Smooth muscle cell (in vitro differentiated cells): ENCODE data around the gene PRR5. TPM values are rescaled to one million over a fixed set of nuclear protein-coding genes. Genes with fewer than 3 reads are reported as not detected.
"Not testable (repeated sequence)": the region's sequence is repeated elsewhere in the genome, so short reads cannot be mapped to it uniquely, and the experiment has no call there.

ENCODE experiments used
- DNase-seq: peaks from one replicate; lab custom pipeline; 2025; ENCODE audit not compliant: unreplicated experiment; lab: John Stamatoyannopoulos, UW
- H2AFZ ChIP-seq: fragments of 200-600 bp; sonication (generic); 2 replicates; pipeline ENCODE4 v1.6.0; 2016; ENCODE audit warnings: antibody characterized with exemption, low read depth, mild to moderate bottlenecking
- H3F3A ChIP-seq: fragments of 200-600 bp; sonication (generic); 2 replicates; pipeline ENCODE4 v1.6.0; 2017; ENCODE audit warnings: antibody characterized with exemption, low read depth
- H3K27ac ChIP-seq: fragments of 200-600 bp; sonication (generic); 2 replicates; pipeline ENCODE4 v1.5.1; 2016; ENCODE audit warnings: low read depth, mild to moderate bottlenecking
- H3K27me3 ChIP-seq: fragments of 200-600 bp; sonication (generic); 2 replicates; pipeline ENCODE4 v1.6.1; 2016; ENCODE audit warnings: low read depth, mild to moderate bottlenecking
- H3K36me3 ChIP-seq: fragments of 200-600 bp; sonication (generic); 2 replicates; pipeline ENCODE4 v1.5.1; 2016; ENCODE audit warnings: low read depth
- H3K4me1 ChIP-seq: fragments of 200-600 bp; sonication (generic); 2 replicates; pipeline ENCODE4 v1.5.1; 2016; ENCODE audit warnings: low read depth
- H3K4me2 ChIP-seq: fragments of 200-600 bp; sonication (generic); 2 replicates; pipeline ENCODE4 v1.6.0; 2016; ENCODE audit warnings: mild to moderate bottlenecking
- H3K4me3 ChIP-seq: fragments of 200-600 bp; sonication (generic); 2 replicates; pipeline ENCODE4 v1.5.1; 2016; ENCODE audit warnings: mild to moderate bottlenecking
- H3K79me2 ChIP-seq: fragments of 200-600 bp; sonication (generic); 2 replicates; pipeline ENCODE4 v1.6.0; 2016; ENCODE audit warnings: low read depth, mild to moderate bottlenecking
- H3K9ac ChIP-seq: fragments of 200-600 bp; sonication (generic); 2 replicates; pipeline ENCODE4 v1.6.0; 2016; ENCODE audit warnings: low read depth
- H3K9me3 ChIP-seq: fragments of 200-600 bp; sonication (generic); replicated peaks from 2 replicates; pipeline ENCODE4 v1.5.1; 2016; ENCODE audit warnings: low read depth
- H4K20me1 ChIP-seq: fragments of 200-600 bp; sonication (generic); 2 replicates; pipeline ENCODE4 v1.6.0; 2016; ENCODE audit warnings: low read depth
- WGBS: methylation state at CpG from one replicate; pipeline ENCODE4 v1.1.7; 2016; ENCODE audit warnings: low lambda C conversion rate; 5-methylcytosine and 5-hydroxymethylcytosine counted together
- polyA plus RNA-seq: library from polyadenylated mRNA; unstranded; fragments of >200 nt; fragmentation: Nextera tagmentation; extraction: Ambion mirVana; gene quantifications from 2 replicates; pipeline ENCODE4 v1.2.1, GENCODE V29; 2016
- total RNA-seq: library from RNA; depleted of rRNA; stranded (reverse); fragments of >200 nt; gene quantifications from 2 replicates; pipeline ENCODE4 v1.2.3, GENCODE V29; 2014
- TF ChIP-seq, protein P1 (sequence below): fragments of 200-600 bp; sonication (generic); IDR thresholded peaks from 2 replicates; pipeline ENCODE4 v1.5.1; 2017; ENCODE audit warnings: borderline replicate concordance, mild to moderate bottlenecking, antibody characterized with exemption; ENCODE audit not compliant: insufficient read depth, poor library complexity, severe bottlenecking

Gene PRR5, protein sequence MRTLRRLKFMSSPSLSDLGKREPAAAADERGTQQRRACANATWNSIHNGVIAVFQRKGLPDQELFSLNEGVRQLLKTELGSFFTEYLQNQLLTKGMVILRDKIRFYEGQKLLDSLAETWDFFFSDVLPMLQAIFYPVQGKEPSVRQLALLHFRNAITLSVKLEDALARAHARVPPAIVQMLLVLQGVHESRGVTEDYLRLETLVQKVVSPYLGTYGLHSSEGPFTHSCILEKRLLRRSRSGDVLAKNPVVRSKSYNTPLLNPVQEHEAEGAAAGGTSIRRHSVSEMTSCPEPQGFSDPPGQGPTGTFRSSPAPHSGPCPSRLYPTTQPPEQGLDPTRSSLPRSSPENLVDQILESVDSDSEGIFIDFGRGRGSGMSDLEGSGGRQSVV
- 9.1 and 16.3 TPM in 2 replicates for total RNA-seq
- polyA plus RNA-seq: 21.6 and 25.5 TPM in 2 replicates

DNA sequence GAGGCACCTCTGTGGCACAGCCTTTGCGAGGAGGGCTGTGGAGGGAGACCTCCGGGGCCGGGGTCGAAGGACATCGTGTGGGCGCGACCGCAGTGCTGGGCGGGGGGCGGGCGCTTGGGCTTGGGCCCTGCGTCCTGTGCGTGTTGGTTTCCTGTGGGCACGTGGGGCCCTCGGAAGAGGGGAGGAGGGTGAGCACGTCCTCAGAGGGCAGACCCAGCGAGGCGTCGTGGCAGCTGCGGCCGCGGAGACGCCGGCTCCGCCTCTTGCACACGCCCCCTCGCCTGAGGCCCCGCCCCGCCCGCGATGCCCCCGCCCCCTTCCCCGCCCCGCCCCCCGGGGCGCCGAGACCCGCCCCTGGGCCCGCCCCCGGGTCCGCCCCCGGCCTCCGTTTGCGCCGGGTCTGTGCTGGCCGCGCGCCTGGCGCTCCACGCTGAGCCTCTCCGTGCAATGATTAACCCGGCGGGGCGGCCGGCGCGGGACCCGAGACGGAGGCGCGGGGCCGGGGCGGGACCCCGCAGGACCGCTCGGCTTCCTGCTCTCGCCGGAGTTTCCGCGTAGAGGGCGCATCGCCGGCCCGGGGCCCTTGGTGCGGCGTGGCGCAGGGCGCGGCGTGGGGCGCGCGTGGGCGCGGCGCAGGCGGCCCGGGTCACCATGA is at the start of gene PRR5:
Gene PRR5 (plus strand): TSS at position 381 of the 655 bp plus-strand sequence. CDS start 271 bp downstream, at position 652.
- no peak within 1 kb of the TSS for H2AFZ ChIP-seq

DNA sequence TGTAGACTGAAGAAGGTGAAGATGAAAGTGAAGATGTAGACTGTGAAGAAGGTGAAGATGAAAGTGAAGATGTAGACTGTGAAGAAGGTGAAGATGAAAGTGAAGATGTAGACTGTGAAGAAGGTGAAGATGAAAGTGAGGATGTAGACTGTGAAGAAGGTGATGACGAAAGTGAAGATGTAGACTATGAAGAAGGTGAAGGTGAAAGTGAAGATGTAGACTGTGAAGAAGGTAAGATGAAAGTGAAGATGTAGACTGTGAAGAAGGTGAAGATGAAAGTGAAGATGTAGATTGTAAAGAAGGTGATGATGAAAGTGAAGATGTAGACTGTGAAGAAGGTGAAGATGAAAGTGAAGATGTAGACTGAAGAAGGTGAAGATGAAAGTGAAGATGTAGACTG is 49.1 kb upstream of the PRR5 start:
- DNase-seq, H3K4me3 ChIP-seq, H3K4me2 ChIP-seq, H3F3A ChIP-seq, H2AFZ ChIP-seq, H3K27ac ChIP-seq, H3K9me3 ChIP-seq, H3K4me1 ChIP-seq, H3K36me3 ChIP-seq, H3K79me2 ChIP-seq, H4K20me1 ChIP-seq, H3K27me3 ChIP-seq, H3K9ac ChIP-seq: not testable (repeated sequence)
- WGBS: 76% methylated on average over 1 of the region's 1 CpG

More for the DNA sequence above, at the start of gene PRR5:
- H3K4me3 ChIP-seq: peak within 1 kb of the TSS; percentile 79
- peaks cover 20% of the 10 kb centered on the region for H3K79me2 ChIP-seq
- no peaks in the 10 kb centered on the region for H3K36me3 ChIP-seq
- WGBS: 2% methylated on average over 43 of the region's 88 CpGs
- H3K27me3 ChIP-seq: no peaks in the 10 kb centered on the region
- H3K4me2 ChIP-seq: peak within 1 kb of the TSS; percentile 99
- H3K4me1 ChIP-seq: peaks cover 30% of the 10 kb centered on the region
- H3K9ac ChIP-seq: peak within 1 kb of the TSS; percentile 79
- peaks cover 22% of the 10 kb centered on the region for H3F3A ChIP-seq
- peaks cover 61% of the 10 kb centered on the region for H4K20me1 ChIP-seq
- H3K27ac ChIP-seq: peak within 1 kb of the TSS; percentile 71
- peak; percentile 68 for DNase-seq
- H3K9me3 ChIP-seq: no peaks in the 10 kb centered on the region
- TF ChIP-seq, protein P1, sequence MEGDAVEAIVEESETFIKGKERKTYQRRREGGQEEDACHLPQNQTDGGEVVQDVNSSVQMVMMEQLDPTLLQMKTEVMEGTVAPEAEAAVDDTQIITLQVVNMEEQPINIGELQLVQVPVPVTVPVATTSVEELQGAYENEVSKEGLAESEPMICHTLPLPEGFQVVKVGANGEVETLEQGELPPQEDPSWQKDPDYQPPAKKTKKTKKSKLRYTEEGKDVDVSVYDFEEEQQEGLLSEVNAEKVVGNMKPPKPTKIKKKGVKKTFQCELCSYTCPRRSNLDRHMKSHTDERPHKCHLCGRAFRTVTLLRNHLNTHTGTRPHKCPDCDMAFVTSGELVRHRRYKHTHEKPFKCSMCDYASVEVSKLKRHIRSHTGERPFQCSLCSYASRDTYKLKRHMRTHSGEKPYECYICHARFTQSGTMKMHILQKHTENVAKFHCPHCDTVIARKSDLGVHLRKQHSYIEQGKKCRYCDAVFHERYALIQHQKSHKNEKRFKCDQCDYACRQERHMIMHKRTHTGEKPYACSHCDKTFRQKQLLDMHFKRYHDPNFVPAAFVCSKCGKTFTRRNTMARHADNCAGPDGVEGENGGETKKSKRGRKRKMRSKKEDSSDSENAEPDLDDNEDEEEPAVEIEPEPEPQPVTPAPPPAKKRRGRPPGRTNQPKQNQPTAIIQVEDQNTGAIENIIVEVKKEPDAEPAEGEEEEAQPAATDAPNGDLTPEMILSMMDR: no peak

DNA sequence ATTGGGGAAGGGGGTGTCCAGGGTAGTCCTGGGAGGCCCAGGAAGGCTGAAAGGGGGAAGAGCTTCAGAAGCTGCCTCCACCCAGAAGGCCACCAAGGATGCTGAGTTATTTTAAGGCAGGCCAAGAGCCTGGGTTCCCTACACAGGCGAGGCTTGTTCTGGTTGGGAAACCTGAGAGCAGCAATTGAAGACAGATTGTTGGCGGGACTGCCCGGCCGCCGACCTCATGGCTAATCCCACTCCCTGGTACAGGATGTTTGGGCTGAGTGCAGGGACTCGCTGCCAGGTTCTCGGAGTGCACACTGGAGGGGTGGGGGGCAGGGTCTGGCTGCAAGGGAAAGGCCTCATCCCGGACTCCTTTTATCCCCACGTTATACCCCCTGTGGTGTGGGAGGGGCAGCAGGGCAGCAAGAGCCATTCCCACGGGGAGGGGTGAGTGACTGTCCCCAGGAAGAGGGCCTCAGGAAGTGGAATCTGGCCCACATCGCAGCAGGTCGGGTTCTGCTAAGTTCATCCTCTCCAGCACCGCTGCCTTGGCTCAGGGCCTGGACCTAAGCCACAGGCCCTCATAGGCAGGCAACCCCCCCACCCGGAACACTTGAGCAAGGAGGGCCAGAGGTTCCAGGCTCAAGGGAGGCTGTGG is 43.6 kb upstream of the PRR5 start:
- no peak for DNase-seq
- no peak overlapping the region for H3K4me2 ChIP-seq
- no peaks in the 10 kb centered on the region for H4K20me1 ChIP-seq
- H3K4me1 ChIP-seq: peaks cover 15% of the 10 kb centered on the region
- H3K4me3 ChIP-seq: no peak overlapping the region
- no peaks in the 10 kb centered on the region for H3K36me3 ChIP-seq
- TF ChIP-seq, protein P1: no peak
- WGBS: 46% methylated on average over 14 of the region's 14 CpGs
- H3K27ac ChIP-seq: no peak overlapping the region
- no peaks in the 10 kb centered on the region for H3K9me3 ChIP-seq
- no peak overlapping the region for H2AFZ ChIP-seq
- H3K27me3 ChIP-seq: no peaks in the 10 kb centered on the region
- no peaks in the 10 kb centered on the region for H3F3A ChIP-seq
- H3K79me2 ChIP-seq: no peaks in the 10 kb centered on the region
- no peak overlapping the region for H3K9ac ChIP-seq

DNA sequence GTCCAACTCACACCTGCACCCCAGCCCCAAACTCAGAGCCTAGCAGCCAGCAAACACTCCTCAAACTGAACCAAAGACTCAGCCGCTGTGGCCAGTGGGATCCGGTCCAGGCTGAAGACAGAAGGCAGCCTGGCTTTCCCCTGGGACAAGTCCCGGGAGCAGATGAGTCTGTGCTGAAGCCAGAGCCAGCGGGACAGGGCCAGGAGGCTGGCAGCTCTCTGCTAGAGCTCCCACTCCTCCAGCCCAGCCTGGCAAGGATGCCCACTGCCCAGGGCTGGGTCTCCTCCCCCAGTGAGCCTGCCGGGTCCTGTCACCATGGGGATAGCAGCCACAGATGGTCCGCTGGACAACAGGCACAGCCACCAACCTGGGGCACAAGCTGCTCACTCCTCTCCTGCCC is 42.9 kb upstream of the PRR5 start:
- Histone ChIP-seq H3K36me3 (no peaks in the 10 kb centered on the region), H3F3A (no peaks in the 10 kb centered on the region), H4K20me1 (no peaks in the 10 kb centered on the region), H3K27me3 (no peaks in the 10 kb centered on the region), H3K4me2 (no peak overlapping the region), H3K27ac (no peak overlapping the region), H3K4me3 (no peak overlapping the region), H3K79me2 (no peaks in the 10 kb centered on the region), H3K9me3 (no peaks in the 10 kb centered on the region), H3K9ac (no peak overlapping the region), H3K4me1 (peaks cover 15% of the 10 kb centered on the region), H2AFZ (no peak overlapping the region)
- WGBS: 90% methylated on average over 6 of the region's 6 CpGs
- TF ChIP-seq, protein P1: no peak
- DNase-seq: no peak
